ENCODE data around the gene TCF4.

The TCF4 gene

GRCh38 chr18:55433140-55433539, 154.9 kb downstream of the TCF4 start:
- no peak for DNase-seq

DNA sequence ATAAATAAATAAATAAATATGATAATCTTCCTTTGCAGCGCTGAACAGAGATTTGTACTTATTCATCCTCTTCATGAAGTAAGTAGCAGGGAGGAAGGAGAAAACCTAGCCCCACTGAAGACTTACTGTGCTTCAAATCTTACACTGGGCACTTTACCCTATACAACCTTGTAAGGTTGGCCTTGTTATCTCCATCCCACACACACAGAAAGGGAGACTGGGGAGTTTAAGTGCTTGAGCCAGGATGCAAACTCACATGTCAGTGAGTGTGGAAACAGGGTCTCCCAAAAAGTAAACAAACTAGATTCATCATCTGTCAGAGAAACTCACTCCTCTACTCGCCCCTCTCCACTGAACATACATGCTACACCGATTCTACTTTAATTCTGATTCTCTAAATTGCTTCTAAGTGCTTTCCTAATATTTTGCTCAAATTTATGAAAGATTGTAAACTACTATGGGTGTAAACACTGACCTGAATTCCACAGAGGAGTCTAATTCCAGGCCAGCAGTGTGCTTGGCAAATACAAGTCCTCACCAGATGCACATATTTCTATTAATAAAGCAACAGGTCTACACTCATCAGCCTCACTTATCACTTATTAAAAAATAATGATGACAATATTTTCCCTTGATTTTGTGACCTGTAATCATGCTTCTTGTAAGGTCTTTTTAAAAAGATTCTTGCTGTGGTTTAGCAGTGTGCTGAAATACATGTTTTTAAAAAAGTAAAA, 155.5 kb downstream of the TCF4 start:
- DNase-seq = no peak

- DNase-seq = no peak
Measured at GRCh38 chr18:55430026-55430425, 158.0 kb downstream of the TCF4 start.

GRCh38 chr18:55427951-55428350, 160.0 kb downstream of the TCF4 start:
- no peak for DNase-seq

DNA sequence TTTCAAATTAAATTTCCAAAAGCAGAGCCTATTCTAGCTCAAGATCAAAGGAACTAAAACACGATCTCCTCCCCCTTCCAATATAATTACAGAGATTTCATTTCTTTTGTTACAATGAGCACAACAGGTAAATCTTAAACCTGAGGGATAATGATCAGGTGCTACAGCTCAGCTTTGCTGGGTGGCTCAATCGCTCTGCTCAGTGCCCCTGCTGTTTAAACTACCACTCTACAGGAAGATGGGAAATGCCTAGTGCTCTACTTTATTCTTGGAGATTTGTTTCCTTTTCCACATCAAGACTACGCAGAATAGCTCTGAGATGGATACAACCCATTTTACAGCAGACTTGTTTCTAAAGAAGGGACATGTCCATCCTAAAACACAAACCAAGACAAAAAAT, 162.3 kb downstream of the TCF4 start:
- no peak for DNase-seq

DNA sequence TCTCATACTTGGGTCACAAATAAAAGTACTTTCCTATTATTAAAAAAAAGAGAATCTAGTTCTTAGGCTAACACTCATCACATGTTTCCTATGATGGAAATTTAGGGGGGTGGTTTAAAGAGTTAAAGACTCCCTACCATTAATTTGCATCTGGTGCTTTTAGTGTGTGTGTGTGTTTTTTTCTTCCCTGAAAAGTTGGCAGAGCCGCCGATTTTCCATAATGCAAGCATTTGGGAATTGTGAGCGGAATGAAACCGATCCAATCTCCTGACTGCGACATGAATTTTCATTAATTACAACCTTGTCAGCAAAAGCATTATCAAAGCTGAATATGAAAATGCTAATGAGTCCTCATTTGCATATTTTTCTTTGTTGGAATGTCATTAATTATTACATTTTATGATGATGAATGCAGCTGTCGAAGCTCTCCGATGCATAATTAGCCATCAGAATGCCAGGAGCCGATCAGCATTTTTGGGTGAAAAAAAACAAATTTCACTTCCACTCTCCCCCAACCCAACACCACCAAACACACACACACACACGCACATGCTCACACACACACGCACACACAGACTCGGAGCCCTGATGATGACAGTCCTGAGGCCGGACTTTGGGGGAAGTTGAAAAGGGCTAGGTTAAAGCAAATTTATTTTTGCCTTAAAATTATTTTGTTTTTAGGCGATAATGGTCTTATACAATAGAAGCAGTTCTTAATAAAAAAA, 165.4 kb downstream of the TCF4 start:
- no peak for DNase-seq

DNA sequence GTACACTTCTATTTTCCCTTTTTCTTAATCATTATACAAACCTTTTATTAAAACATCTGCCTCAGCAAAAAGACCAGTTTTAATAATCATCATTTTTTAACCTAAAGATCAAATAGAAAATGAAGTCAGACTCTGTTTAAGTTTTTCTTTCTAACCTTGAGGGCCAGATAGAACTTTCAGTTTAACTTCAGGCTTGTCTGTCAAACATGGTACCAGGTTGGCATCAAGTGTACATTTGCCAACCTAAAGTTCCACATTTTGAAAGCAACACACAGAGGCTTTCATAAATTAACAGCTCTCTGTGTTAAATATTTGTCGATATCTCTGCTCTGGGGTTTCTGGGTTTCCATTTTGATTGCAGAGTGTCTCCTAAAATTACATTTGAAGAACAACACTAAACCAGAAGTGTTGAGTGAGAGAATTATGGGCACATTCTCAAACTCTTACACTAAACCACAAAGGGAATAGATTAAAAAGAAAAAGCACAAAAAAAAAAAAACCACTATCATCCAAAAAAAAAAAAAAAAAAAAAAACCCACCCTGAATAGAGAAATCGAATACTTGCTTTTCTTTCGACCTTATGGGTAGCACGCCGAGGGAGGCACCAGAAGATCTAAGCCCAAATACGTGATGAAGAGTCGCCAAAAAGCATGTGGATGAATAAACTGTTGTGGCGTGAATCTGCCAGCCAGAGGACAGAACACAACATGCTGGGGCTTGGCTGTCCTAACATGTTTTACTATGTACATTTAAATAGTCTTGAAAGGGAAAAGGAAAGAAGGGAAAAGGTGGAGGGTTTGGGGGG, 166.2 kb downstream of the TCF4 start:
- no peak for DNase-seq

- DNase-seq = no peak
Measured at GRCh38 chr18:55421308-55421614, 166.7 kb downstream of the TCF4 start.

GRCh38 chr18:55420665-55421307, 167.2 kb downstream of the TCF4 start:
- DNase-seq = no peak

GRCh38 chr18:55419947-55420664, 167.9 kb downstream of the TCF4 start:
- DNase-seq = no peak

- DNase-seq = no peak
Measured at GRCh38 chr18:55419132-55419946, 168.7 kb downstream of the TCF4 start.

GRCh38 chr18:55418439-55418838, 169.6 kb downstream of the TCF4 start:
- DNase-seq = no peak

GRCh38 chr18:55416791-55417190, 171.2 kb downstream of the TCF4 start:
- DNase-seq = no peak

DNA sequence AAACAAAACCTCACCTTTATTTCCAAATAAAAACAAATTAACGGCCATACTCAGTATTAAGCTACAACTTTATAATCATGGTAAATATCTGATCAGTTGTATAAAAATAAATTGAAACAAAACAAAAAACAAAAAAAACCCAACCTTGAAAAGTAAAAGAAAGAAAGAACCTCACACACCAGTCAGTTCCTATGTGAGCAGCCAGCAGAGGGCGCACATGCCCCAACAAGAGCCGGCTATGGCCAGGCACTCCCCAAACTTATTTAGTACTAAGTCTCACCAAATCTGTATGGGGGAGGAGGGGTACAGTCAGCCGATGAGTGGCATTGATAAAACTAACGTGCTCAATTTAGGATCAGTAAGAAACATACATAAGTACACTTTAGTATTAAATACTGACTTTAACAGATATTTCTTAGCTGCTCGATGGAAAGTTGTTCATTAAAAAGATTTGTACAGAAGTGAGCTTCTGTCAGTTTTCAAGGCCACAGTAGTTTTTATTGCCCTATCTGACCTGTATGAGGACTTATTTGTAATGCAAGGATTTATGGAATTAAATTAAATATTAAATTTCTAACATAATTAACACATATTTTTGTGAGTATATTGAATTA, 172.6 kb downstream of the TCF4 start:
- DNase-seq = peak; percentile 51

GRCh38 chr18:55414475-55414874, 173.5 kb downstream of the TCF4 start:
- DNase-seq = no peak

GRCh38 chr18:55413474-55413873, 174.5 kb downstream of the TCF4 start:
- DNase-seq = no peak

GRCh38 chr18:55407774-55408535, 180.0 kb downstream of the TCF4 start:
- no peak for DNase-seq

DNA sequence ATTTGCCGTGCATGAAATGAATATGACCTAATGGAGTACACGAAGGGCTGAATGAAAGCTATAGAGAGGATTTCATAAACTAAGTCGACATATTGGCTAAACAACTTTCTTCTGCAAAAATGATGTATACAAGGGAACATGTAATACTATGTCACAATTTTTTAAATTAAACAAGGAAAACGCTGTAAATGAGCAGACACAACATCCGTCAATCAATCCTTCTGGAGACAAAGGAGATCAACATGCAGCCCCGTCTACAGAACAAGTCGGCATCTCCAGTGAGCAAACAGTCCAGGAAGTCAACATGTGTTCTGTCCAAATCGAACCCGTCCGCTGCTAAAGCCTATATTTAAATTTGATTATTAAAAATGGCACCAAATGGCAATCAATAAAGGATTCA, 180.8 kb downstream of the TCF4 start:
- DNase-seq = no peak

- DNase-seq = no peak
Measured at GRCh38 chr18:55406451-55406991, 181.5 kb downstream of the TCF4 start.

DNA sequence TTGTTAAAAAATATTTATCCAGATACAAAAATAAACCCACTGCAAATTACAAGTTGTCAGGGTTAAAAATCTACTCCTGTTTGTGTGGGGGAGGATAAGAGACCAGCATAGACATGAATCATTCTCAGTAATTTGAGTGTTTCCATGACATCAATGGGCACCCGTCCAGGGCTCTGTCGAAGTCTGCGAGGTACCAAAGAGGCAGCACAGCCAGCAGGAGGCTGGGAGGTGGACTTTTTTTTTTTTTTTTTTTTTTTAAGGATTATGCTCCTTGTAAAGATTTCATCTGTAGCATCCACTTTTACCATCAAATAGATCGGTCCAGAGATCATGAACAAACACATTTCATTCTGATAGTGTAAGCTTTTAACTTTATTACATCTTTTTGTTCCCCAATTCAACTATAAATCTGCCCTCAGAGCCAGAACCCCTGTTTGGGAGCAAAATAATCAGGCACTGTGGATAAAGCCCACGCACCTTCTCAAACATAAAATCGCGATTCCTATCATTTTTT, 182.0 kb downstream of the TCF4 start:
- DNase-seq = no peak

Data from effector CD8-positive, alpha-beta T cell (primary cell).